HG03575 (cell line): ENCODE measurements around the gene CDH13.

Source experiments
- ATAC-seq: cut with Tn5 transposase; IDR thresholded peaks from one replicate; pipeline ENCODE4 v1.9.1; 2021; ENCODE audit not compliant: unreplicated experiment, insufficient number of reproducible peaks, low FRiP score; ENCODE audit errors: extremely low read depth

The CDH13 gene

DNA sequence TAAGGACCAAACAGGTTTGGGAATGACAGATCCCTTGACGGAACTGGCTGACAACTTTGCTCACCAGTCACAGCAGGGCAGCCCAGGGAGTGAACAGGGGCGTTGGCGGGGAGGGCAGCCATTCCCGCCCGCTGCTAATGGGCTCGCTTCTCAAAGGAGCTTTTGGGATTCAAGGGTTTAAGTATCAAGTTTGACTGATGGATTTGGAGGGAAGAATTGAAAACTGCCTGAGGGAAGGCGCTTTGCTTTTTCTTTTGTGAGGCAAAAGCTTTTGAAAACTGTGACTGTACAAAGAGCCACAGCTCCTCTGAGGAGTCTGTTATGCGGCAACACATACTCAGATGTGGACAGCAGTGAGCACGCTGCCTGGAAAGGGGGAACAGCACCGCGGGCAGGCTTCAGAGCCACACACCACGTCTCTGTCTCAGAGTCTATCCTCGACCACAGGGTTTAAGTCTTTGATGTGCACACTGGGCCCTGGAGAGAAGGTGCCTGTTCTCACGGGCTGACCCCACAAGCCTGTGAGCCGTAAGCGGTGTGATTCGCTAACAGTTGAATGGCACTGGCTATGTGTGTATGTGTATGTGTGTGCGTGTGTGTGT is 1101.1 kb downstream of the CDH13 start:
- no peak for ATAC-seq

DNA sequence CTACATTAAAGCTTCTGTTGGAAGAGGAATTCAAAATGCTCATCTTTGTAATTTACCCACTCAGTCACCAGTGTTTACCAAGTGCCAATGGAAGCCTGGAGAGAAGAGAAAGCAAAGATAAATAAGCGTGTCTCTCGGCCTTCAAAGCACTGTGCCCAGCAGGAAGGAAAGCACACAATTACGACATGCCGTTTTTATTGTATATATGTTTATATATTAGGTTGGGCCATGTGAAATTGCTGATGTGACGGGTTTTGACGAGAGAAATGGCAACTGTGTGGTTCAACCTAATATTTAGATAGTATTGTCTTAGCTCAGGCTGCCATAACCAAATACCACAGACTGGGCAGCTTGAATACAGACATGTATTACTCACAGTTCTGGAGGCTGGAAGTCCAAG is 1101.7 kb downstream of the CDH13 start:
- no peak for ATAC-seq

DNA sequence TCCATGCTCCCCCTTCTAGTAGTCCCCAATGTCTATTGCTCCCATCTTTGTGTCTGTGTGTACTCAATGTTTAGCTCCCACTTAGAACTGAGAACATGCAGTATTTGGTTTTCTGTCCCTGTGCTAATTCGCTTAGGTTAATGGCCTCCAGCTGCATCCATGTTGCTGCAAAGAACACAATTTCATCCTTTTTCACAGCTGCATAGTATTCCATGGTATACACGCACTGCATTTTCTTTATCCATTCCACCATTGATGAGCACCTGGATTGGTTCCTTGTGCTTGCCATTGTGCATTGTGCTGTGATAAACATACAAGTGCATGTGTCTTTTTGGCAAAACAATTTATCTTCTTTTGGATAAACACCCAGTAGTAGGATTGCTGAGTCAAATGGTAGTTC is 1104.0 kb downstream of the CDH13 start:
- no peak for ATAC-seq

GRCh38 chr16:83732536-83732935 is 1105.8 kb downstream of the CDH13 start:
- ATAC-seq, result no peak

GRCh38 chr16:83733301-83733700 is 1106.5 kb downstream of the CDH13 start:
- ATAC-seq, result no peak

DNA sequence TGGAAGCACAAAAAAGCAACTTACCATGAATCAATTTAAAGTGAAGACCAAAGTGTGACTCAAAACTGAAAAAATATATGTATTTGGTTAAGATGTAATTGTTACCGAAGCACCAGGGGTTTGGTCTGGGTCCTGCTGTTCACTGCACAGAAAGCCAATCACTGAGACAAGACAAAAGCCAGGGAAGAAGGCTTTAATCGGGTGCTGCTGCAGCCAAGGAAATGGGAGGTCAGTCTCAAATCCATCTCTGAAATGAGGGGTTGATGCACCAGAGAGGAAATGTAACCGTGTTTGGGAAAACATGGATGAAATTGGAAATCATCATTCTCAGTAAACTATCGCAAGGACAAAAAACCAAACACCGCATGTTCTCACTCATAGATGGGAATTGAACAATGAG is 1107.4 kb downstream of the CDH13 start:
- no peak for ATAC-seq

- no peak for ATAC-seq
Observed at GRCh38 chr16:83737729-83738354, 1111.1 kb downstream of the CDH13 start.

GRCh38 chr16:83738923-83739503 is 1112.2 kb downstream of the CDH13 start:
- no peak for ATAC-seq

- no peak for ATAC-seq
Observed at GRCh38 chr16:83742124-83742899, 1115.5 kb downstream of the CDH13 start.

GRCh38 chr16:83743241-83743640 is 1116.5 kb downstream of the CDH13 start:
- ATAC-seq, result no peak

GRCh38 chr16:83743720-83744119 is 1117.0 kb downstream of the CDH13 start:
- no peak for ATAC-seq

GRCh38 chr16:83744441-83744981 is 1117.7 kb downstream of the CDH13 start:
- ATAC-seq, result no peak

DNA sequence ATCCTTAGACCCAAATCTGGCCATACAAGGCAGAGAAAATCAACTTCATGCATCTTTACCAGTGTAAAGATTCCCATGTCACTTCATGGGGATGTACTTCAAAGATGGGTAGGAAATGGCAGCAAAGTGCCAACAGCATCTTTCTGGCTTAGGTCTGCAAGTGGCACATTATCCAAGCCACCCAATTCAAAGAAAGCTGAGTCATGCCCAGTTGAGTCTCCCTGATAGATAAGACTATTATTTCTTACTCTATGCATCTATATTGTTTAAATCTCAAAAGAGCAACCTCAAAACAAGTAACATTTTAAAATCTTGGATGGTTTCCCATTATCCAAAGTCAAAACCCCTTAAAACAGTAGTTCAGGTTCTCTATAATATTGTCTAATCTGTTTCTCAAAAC is 1119.8 kb downstream of the CDH13 start:
- ATAC-seq, result no peak

GRCh38 chr16:83747936-83748335 is 1121.2 kb downstream of the CDH13 start:
- ATAC-seq, result no peak

DNA sequence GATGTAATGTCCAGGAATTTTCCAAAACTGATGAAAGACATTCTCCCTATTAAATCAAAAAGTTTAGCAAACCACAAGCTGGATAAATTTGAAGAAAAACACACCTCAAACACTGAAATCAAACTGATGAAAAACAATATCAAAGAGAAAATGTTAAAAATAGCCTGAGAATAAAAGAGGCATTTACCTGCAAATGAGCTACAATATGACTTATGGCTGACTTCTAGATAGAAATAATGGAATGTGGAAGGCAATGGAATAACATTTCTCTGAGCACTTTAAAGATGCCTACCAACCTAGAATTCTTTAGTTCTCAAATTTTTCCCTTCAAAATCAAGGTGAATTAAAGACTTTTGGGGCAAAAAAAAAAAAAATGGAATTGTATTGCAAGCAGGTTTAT is 1128.6 kb downstream of the CDH13 start:
- no peak for ATAC-seq

- no peak for ATAC-seq
Observed at GRCh38 chr16:83762141-83762991, 1135.6 kb downstream of the CDH13 start.

DNA sequence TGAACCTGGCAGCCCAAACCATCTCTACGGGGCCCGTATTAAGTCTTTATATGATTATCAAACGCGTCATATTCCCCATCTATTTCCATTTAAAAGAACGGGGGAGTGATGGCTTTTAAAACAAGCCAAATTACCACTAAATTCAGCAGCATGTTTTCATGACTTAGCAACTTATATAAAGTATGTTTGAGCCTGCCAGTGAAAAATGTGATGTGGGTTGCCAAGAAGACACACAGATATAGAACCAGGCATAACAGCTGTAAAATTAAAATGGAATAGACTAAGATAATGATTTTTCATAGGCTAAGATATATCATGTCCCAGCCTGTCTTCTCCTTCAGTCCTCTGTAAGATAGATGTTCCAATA is 1136.2 kb downstream of the CDH13 start:
- ATAC-seq, result no peak

GRCh38 chr16:83768986-83769385 is 1142.2 kb downstream of the CDH13 start:
- no peak for ATAC-seq

DNA sequence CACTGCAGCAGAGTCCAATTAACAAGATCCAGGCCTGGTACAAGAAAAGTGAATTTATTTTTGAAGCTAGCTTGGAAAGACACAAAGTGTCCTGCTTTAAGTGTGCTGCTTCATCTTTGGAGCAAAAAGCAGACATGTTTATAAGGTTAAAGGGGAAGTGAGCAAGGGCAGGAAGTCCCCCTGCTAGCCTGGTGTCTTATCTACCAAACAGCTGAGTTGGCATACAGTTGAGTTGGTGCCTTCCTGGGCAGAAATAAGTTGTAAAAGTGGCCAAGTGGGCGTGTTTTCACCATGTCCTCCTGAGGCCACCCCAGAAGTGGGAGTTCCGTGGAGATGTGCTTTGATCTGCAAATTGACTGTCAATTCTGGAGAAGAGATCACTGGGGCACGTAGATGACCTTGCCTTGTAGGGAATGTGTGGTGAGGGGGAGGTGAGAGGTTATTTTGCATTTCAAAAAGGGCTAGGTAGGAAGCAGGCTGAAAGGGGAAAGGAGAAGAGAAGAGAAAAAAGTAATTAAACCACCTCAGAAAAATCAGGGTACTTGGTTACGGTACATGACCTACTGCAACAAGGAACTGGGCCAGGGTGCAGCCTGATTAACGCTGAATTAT is 1142.7 kb downstream of the CDH13 start:
- no peak for ATAC-seq
